Stimulated activated naive CD8-positive, alpha-beta T cell treated with anti-CD3 and anti-CD28 coated beads, Interleukin-15, amount 100 ng/mL, for 72 hours (primary cell): ENCODE data around the gene PGS1.

Source experiments
- ATAC-seq: fragments of 150-1000 bp; cut with Tn5 transposase; 2 replicates; pipeline ENCODE4 v1.10.0; 2021; ENCODE audit warnings: mild to moderate bottlenecking, moderate library complexity
- DNase-seq, 2 donors: peaks; one replicate each; pipeline ENCODE4 v3.0.0; 2021 to 2022
- H3K27ac Mint-ChIP-seq, 2 donors: one replicate each; pipeline ENCODE4 v1.8.0; 2022; ENCODE audit warnings: mild to moderate bottlenecking in 2 of 2, mixed read lengths in 2 of 2, moderate library complexity in 2 of 2
- H3K27me3 Mint-ChIP-seq: one replicate; pipeline ENCODE4 v1.8.0; 2022; ENCODE audit warnings: mixed read lengths
- H3K4me1 Mint-ChIP-seq: one replicate; pipeline ENCODE4 v1.8.0; 2022; ENCODE audit warnings: mild to moderate bottlenecking, mixed read lengths
- H3K4me3 Mint-ChIP-seq, 2 donors: one replicate each; pipeline ENCODE4 v1.8.0; 2022; ENCODE audit warnings: mild to moderate bottlenecking in 2 of 2, mixed read lengths in 2 of 2, moderate library complexity in 1 of 2
- H3K9me3 Mint-ChIP-seq, 2 donors: one replicate each; pipeline ENCODE4 v1.8.0; 2022; ENCODE audit warnings: mixed read lengths in 2 of 2

The PGS1 gene

GRCh38 chr17:78430892-78431691 lies 52.6 kb downstream of the PGS1 start:
- DNase-seq (no peak), ATAC-seq (no peak)
- H3K4me3 Mint-ChIP-seq = no peak overlapping the region
- H3K27ac Mint-ChIP-seq = peak overlapping the region in 1 of 2 donors; percentile 76
- no peaks in the 10 kb centered on the region for H3K27me3 Mint-ChIP-seq
- H3K9me3 Mint-ChIP-seq = no peaks in the 10 kb centered on the region
- H3K4me1 Mint-ChIP-seq = peaks cover 7% of the 10 kb centered on the region

GRCh38 chr17:78431692-78431958 lies 53.2 kb downstream of the PGS1 start:
- H3K27ac Mint-ChIP-seq = no peak overlapping the region
- no peak for ATAC-seq
- no peak for DNase-seq
- H3K4me1 Mint-ChIP-seq = peaks cover 7% of the 10 kb centered on the region
- H3K4me3 Mint-ChIP-seq = no peak overlapping the region
- no peaks in the 10 kb centered on the region for H3K27me3 Mint-ChIP-seq
- no peaks in the 10 kb centered on the region for H3K9me3 Mint-ChIP-seq

GRCh38 chr17:78432226-78433012 lies 54.0 kb downstream of the PGS1 start:
- ATAC-seq = no peak
- H3K4me3 Mint-ChIP-seq = no peak overlapping the region
- no peaks in the 10 kb centered on the region for H3K9me3 Mint-ChIP-seq
- peaks cover 7% of the 10 kb centered on the region for H3K4me1 Mint-ChIP-seq
- no peak for DNase-seq
- H3K27me3 Mint-ChIP-seq = no peaks in the 10 kb centered on the region
- H3K27ac Mint-ChIP-seq = no peak overlapping the region

GRCh38 chr17:78433013-78433727 lies 54.7 kb downstream of the PGS1 start:
- Mint-ChIP-seq H3K4me3 (no peak overlapping the region), H3K4me1 (peaks cover 7% of the 10 kb centered on the region), H3K27me3 (no peaks in the 10 kb centered on the region), H3K27ac (peak overlapping the region in 1 of 2 donors; percentile 95), H3K9me3 (peaks cover 3 to 4% of the 10 kb centered on the region in 2 donors)
- ATAC-seq = peak; percentile 16
- no peak for DNase-seq

- Mint-ChIP-seq H3K4me1 (peaks cover 7% of the 10 kb centered on the region), H3K4me3 (no peak overlapping the region), H3K27me3 (no peaks in the 10 kb centered on the region), H3K9me3 (peaks cover 5 to 6% of the 10 kb centered on the region in 2 donors), H3K27ac (peak overlapping the region in 1 of 2 donors; percentile 95)
- DNase-seq = no peak
- no peak for ATAC-seq
Observed at GRCh38 chr17:78433780-78434335, 55.4 kb downstream of the PGS1 start.

- Mint-ChIP-seq H3K4me1 (peaks cover 7% of the 10 kb centered on the region), H3K27ac (no peak overlapping the region), H3K9me3 (peaks cover 5 to 6% of the 10 kb centered on the region in 2 donors), H3K27me3 (no peaks in the 10 kb centered on the region), H3K4me3 (no peak overlapping the region)
- no peak for DNase-seq
- ATAC-seq = no peak
Observed at GRCh38 chr17:78434455-78435329, 56.2 kb downstream of the PGS1 start.

- DNase-seq (no peak), ATAC-seq (no peak)
- H3K27ac Mint-ChIP-seq = peak overlapping the region in 1 of 2 donors; percentile 75
- peaks cover 7% of the 10 kb centered on the region for H3K4me1 Mint-ChIP-seq
- H3K27me3 Mint-ChIP-seq = no peaks in the 10 kb centered on the region
- H3K9me3 Mint-ChIP-seq = peaks cover 5 to 6% of the 10 kb centered on the region in 2 donors
- H3K4me3 Mint-ChIP-seq = no peak overlapping the region
Observed at GRCh38 chr17:78435330-78436005, 57.0 kb downstream of the PGS1 start.

- no peak for DNase-seq
- no peak overlapping the region for H3K4me3 Mint-ChIP-seq
- ATAC-seq = peak; percentile 16
Observed at GRCh38 chr17:78437508-78438169, 59.2 kb downstream of the PGS1 start.

GRCh38 chr17:78438271-78438691 lies 59.8 kb downstream of the PGS1 start:
- peak; percentile 20 for ATAC-seq
- peak overlapping the region in 1 of 2 donors; percentile 11 for H3K4me3 Mint-ChIP-seq

More at GRCh38 chr17:78437508-78438169, 59.2 kb downstream of the PGS1 start:
- Mint-ChIP-seq H3K27ac (no peak overlapping the region), H3K9me3 (peaks cover 5 to 6% of the 10 kb centered on the region in 2 donors), H3K4me1 (no peaks in the 10 kb centered on the region), H3K27me3 (no peaks in the 10 kb centered on the region)

GRCh38 chr17:78438694-78439325 lies 60.4 kb downstream of the PGS1 start:
- Mint-ChIP-seq H3K4me3 (no peak overlapping the region), H3K27me3 (no peaks in the 10 kb centered on the region), H3K27ac (peak overlapping the region in 1 of 2 donors; percentile 28), H3K4me1 (no peaks in the 10 kb centered on the region), H3K9me3 (peaks cover 5 to 6% of the 10 kb centered on the region in 2 donors)
- ATAC-seq (no peak), DNase-seq (no peak)

More at GRCh38 chr17:78438271-78438691, 59.8 kb downstream of the PGS1 start:
- DNase-seq = no peak
- no peaks in the 10 kb centered on the region for H3K27me3 Mint-ChIP-seq
- H3K9me3 Mint-ChIP-seq = peaks cover 5 to 6% of the 10 kb centered on the region in 2 donors
- H3K27ac Mint-ChIP-seq = peak overlapping the region in 1 of 2 donors; percentile 23
- H3K4me1 Mint-ChIP-seq = no peaks in the 10 kb centered on the region

GRCh38 chr17:78441271-78441971 lies 63.0 kb downstream of the PGS1 start:
- H3K9me3 Mint-ChIP-seq = peaks cover 5 to 6% of the 10 kb centered on the region in 2 donors
- no peak for ATAC-seq
- no peak overlapping the region for H3K27ac Mint-ChIP-seq
- H3K4me3 Mint-ChIP-seq = no peak overlapping the region
- no peak for DNase-seq
- no peaks in the 10 kb centered on the region for H3K27me3 Mint-ChIP-seq
- H3K4me1 Mint-ChIP-seq = no peaks in the 10 kb centered on the region

GRCh38 chr17:78442648-78443218 lies 64.3 kb downstream of the PGS1 start:
- Mint-ChIP-seq H3K4me1 (no peaks in the 10 kb centered on the region), H3K27me3 (no peaks in the 10 kb centered on the region), H3K27ac (no peak overlapping the region), H3K9me3 (peaks cover 5 to 6% of the 10 kb centered on the region in 2 donors), H3K4me3 (no peak overlapping the region)
- ATAC-seq (no peak), DNase-seq (no peak)

- no peaks in the 10 kb centered on the region for H3K9me3 Mint-ChIP-seq
- H3K27me3 Mint-ChIP-seq = no peaks in the 10 kb centered on the region
- ATAC-seq = no peak
- no peak for DNase-seq
- no peak overlapping the region for H3K4me3 Mint-ChIP-seq
- no peak overlapping the region for H3K27ac Mint-ChIP-seq
- no peaks in the 10 kb centered on the region for H3K4me1 Mint-ChIP-seq
Observed at GRCh38 chr17:78444392-78444791, 65.9 kb downstream of the PGS1 start.
